H9 (cell line): ENCODE measurements around the gene ANKRD34A. TPM values are rescaled to one million over a fixed set of nuclear protein-coding genes. Genes with fewer than 3 reads are reported as not detected.

Experiments
- DNase-seq: peaks from one replicate; pipeline ENCODE4 v3.0.0-alpha.2; 2017
- H2AFZ ChIP-seq: one replicate; pipeline ENCODE4 v1.6.1; 2013; ENCODE audit warnings: mild to moderate bottlenecking, low read length, control low read depth, moderate library complexity
- H2AK5ac ChIP-seq: 2 replicates; pipeline ENCODE4 v1.6.1; 2013; ENCODE audit warnings: low read length, control low read depth, mixed read lengths; ENCODE audit not compliant: insufficient read length
- H2BK120ac ChIP-seq: one replicate; pipeline ENCODE4 v1.6.1; 2013; ENCODE audit warnings: low read depth, mild to moderate bottlenecking, low read length, control low read depth, inconsistent platforms; ENCODE audit not compliant: poor library complexity, severe bottlenecking
- H2BK12ac ChIP-seq: 2 replicates; pipeline ENCODE4 v1.6.1; 2013; ENCODE audit warnings: low read length, control low read depth, mixed read lengths, low read depth; ENCODE audit not compliant: insufficient read length
- H2BK15ac ChIP-seq: 2 replicates; pipeline ENCODE4 v1.6.1; 2013; ENCODE audit warnings: low read depth, low read length, control low read depth
- H2BK20ac ChIP-seq: one replicate; pipeline ENCODE4 v1.6.1; 2013; ENCODE audit warnings: low read depth, mild to moderate bottlenecking, low read length, control low read depth, inconsistent platforms; ENCODE audit not compliant: poor library complexity, severe bottlenecking
- H2BK5ac ChIP-seq: 2 replicates; pipeline ENCODE4 v1.6.1; 2013; ENCODE audit warnings: low read length, control low read depth, mixed read lengths; ENCODE audit not compliant: insufficient read length
- H3K14ac ChIP-seq: 2 replicates; pipeline ENCODE4 v1.6.1; 2013; ENCODE audit warnings: low read length, control low read depth; ENCODE audit not compliant: insufficient read depth
- H3K18ac ChIP-seq: 2 replicates; pipeline ENCODE4 v1.6.1; 2013; ENCODE audit warnings: low read depth, mild to moderate bottlenecking, mixed read lengths, low read length, control low read depth; ENCODE audit not compliant: insufficient read length
- H3K23ac ChIP-seq: 2 replicates; pipeline ENCODE4 v1.6.1; 2013; ENCODE audit warnings: low read length, control low read depth, mixed read lengths, low read depth; ENCODE audit not compliant: insufficient read length
- H3K23me2 ChIP-seq: 2 replicates; pipeline ENCODE4 v1.6.1; 2013; ENCODE audit warnings: low read depth, mild to moderate bottlenecking, mixed read lengths, low read length, control low read depth; ENCODE audit not compliant: insufficient read length, poor library complexity, severe bottlenecking
- H3K27ac ChIP-seq: 2 replicates; pipeline ENCODE4 v1.5.1; 2013; ENCODE audit warnings: low read length, control low read depth, mixed read lengths, low read depth; ENCODE audit not compliant: insufficient read length
- H3K27me3 ChIP-seq: 2 replicates; pipeline ENCODE4 v1.6.1; 2013; ENCODE audit warnings: low read length, control low read depth, inconsistent platforms; ENCODE audit not compliant: insufficient read depth
- H3K4ac ChIP-seq: 2 replicates; pipeline ENCODE4 v1.6.1; 2013; ENCODE audit warnings: low read depth, mild to moderate bottlenecking, control low read depth, inconsistent platforms, low read length, moderate library complexity
- H3K4me1 ChIP-seq: 2 replicates; pipeline ENCODE4 v1.6.1; 2013; ENCODE audit warnings: low read length, control low read depth, inconsistent platforms; ENCODE audit not compliant: insufficient read depth
- H3K4me2 ChIP-seq: 2 replicates; pipeline ENCODE4 v1.6.1; 2013; ENCODE audit warnings: low read length, control low read depth, mixed read lengths; ENCODE audit not compliant: insufficient read length, insufficient read depth
- H3K56ac ChIP-seq: 2 replicates; pipeline ENCODE4 v1.6.1; 2013; ENCODE audit warnings: low read depth, mild to moderate bottlenecking, mixed read lengths, low read length, control low read depth; ENCODE audit not compliant: insufficient read length
- H3K79me1 ChIP-seq: 2 replicates; pipeline ENCODE4 v1.6.1; 2013; ENCODE audit warnings: low read depth, mild to moderate bottlenecking, moderate library complexity, low read length, control low read depth, inconsistent platforms; ENCODE audit not compliant: insufficient read depth, poor library complexity, severe bottlenecking
- H3K79me2 ChIP-seq: 2 replicates; pipeline ENCODE4 v1.6.1; 2013; ENCODE audit warnings: low read length, control low read depth, inconsistent platforms; ENCODE audit not compliant: insufficient read depth
- H3K9ac ChIP-seq: 2 replicates; pipeline ENCODE4 v1.6.1; 2013; ENCODE audit warnings: low read length, control low read depth, mixed read lengths; ENCODE audit not compliant: insufficient read length; ENCODE audit errors: extremely low read depth
- H3K9me3 ChIP-seq: one replicate; pipeline ENCODE4 v1.6.1; 2013; ENCODE audit warnings: low read depth, low read length, inconsistent platforms; ENCODE audit not compliant: control insufficient read depth
- H3T11ph ChIP-seq: one replicate; pipeline ENCODE4 v1.6.1; 2013; ENCODE audit warnings: mild to moderate bottlenecking, low read length, control low read depth, inconsistent platforms
- H4K20me1 ChIP-seq: one replicate; pipeline ENCODE4 v1.6.1; 2013; ENCODE audit not compliant: control insufficient read depth, insufficient read length, insufficient read depth
- H4K5ac ChIP-seq: 2 replicates; pipeline ENCODE4 v1.6.1; 2013; ENCODE audit warnings: low read depth, mild to moderate bottlenecking, mixed read lengths, low read length, control low read depth; ENCODE audit not compliant: insufficient read length
- H4K8ac ChIP-seq: replicated peaks from 2 replicates; pipeline ENCODE4 v1.6.1; 2013; ENCODE audit warnings: low read length, control low read depth, mixed read lengths, low read depth; ENCODE audit not compliant: insufficient read length
- H4K91ac ChIP-seq: 2 replicates; pipeline ENCODE4 v1.6.1; 2013; ENCODE audit warnings: low read depth, mild to moderate bottlenecking, moderate library complexity, mixed read lengths, low read length, control low read depth; ENCODE audit not compliant: insufficient read length
- H3K27ac Mint-ChIP-seq, 3 experiments: 2 replicates in 2 of 3; 3 replicates in 1 of 3; pipeline ENCODE4 v1.8.0; 2020 to 2021; ENCODE audit warnings: mixed read lengths in 3 of 3, mild to moderate bottlenecking in 1 of 3, moderate library complexity in 1 of 3
- H3K27me3 Mint-ChIP-seq: 2 replicates; pipeline ENCODE4 v1.8.0; 2021; ENCODE audit warnings: low read depth, mild to moderate bottlenecking, moderate library complexity, mixed read lengths
- H3K36me3 Mint-ChIP-seq, 3 experiments: 2 replicates in 2 of 3; 3 replicates in 1 of 3; pipeline ENCODE4 v1.8.0; 2020 to 2021; ENCODE audit warnings: low read depth in 3 of 3, mixed read lengths in 3 of 3; ENCODE audit not compliant: insufficient read depth in 1 of 3
- H3K4me1 Mint-ChIP-seq, 2 experiments: 2 replicates each; pipeline ENCODE4 v1.8.0; 2020; ENCODE audit warnings: mixed read lengths in 2 of 2
- H3K4me3 Mint-ChIP-seq, 2 experiments: 2 replicates in 1 of 2; 3 replicates in 1 of 2; pipeline ENCODE4 v1.8.0; 2020 to 2021; ENCODE audit warnings: mild to moderate bottlenecking in 2 of 2, mixed read lengths in 2 of 2, moderate library complexity in 1 of 2
- H3K9me3 Mint-ChIP-seq, 2 experiments: 2 replicates in 1 of 2; 3 replicates in 1 of 2; pipeline ENCODE4 v1.8.0; 2020; ENCODE audit warnings: mild to moderate bottlenecking in 2 of 2, mixed read lengths in 2 of 2, moderate library complexity in 1 of 2
- WGBS: extraction: QIAGEN DNeasy Blood & Tissue Kit; methylation state at CpG from one replicate; pipeline ENCODE4 v1.1.7; 2013; ENCODE audit warnings: missing lambda C conversion rate, low lambda C conversion rate, mixed read lengths; ENCODE audit not compliant: insufficient read length; ENCODE audit errors: extremely low coverage; 5-methylcytosine and 5-hydroxymethylcytosine counted together
- total RNA-seq: library from RNA; stranded (reverse); gene quantifications from 2 replicates; pipeline ENCODE4 v1.2.1, GENCODE V29; 2021
- TF ChIP-seq, protein P1 (sequence below): fragments of 200-600 bp; sonication (generic); conservative IDR thresholded peaks from 3 replicates; pipeline ENCODE4 v1.8.0; 2021; ENCODE audit warnings: antibody characterized with exemption, mild to moderate bottlenecking

ANKRD34A gene
- total RNA-seq, 1 experiment from 2014 or later = 0.39 TPM

DNA sequence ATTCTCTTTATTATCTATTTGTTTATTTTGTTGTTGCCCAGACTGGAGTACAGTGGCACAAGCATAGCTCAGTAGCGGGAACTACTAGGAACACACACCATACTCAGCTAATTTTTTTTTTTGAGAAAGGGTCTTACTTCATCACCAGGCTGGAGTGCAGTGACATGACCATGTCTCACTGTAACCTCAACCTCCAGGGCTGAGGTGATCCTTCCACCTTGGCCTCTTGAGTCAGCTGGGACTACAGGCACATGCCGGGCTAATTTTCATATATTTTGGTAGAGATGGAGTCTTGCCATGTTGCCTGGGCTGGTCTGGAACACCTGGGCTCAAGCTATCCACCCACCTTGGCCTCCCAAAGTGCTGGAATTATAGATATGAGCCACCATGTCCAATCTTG, 37.3 kb upstream of the ANKRD34A start:
- peaks cover 6% of the 10 kb centered on the region for H3K23me2 ChIP-seq
- H3T11ph ChIP-seq = no peak overlapping the region
- H3K4ac ChIP-seq = no peak overlapping the region
- no peak overlapping the region for H2BK20ac ChIP-seq
- Mint-ChIP-seq H3K9me3 (no peaks in the 10 kb centered on the region), H3K27ac (no peak overlapping the region), H3K4me3 (no peak overlapping the region), H3K36me3 (no peaks in the 10 kb centered on the region), H3K27me3 (no peaks in the 10 kb centered on the region), H3K4me1 (peaks cover 23 to 24% of the 10 kb centered on the region in 2 experiments)
- H2AK5ac ChIP-seq = no peak overlapping the region
- H3K27me3 ChIP-seq = no peaks in the 10 kb centered on the region
- H3K79me1 ChIP-seq = no peaks in the 10 kb centered on the region
- H2BK12ac ChIP-seq = no peak overlapping the region
- H2BK5ac ChIP-seq = no peak overlapping the region
- H3K56ac ChIP-seq = no peak overlapping the region
- H4K91ac ChIP-seq = no peak overlapping the region
- H3K18ac ChIP-seq = no peak overlapping the region
- no peak overlapping the region for H4K5ac ChIP-seq
- H3K9me3 ChIP-seq = no peaks in the 10 kb centered on the region
- H3K9ac ChIP-seq = no peak overlapping the region
- no peak overlapping the region for H3K27ac ChIP-seq
- peaks cover 5% of the 10 kb centered on the region; the same call in 1 of the 2 replicates for H3K4me1 ChIP-seq
- H2BK15ac ChIP-seq = no peak overlapping the region
- no peak for DNase-seq
- no peaks in the 10 kb centered on the region for H4K20me1 ChIP-seq
- no peak overlapping the region for H4K8ac ChIP-seq
- H2BK120ac ChIP-seq = no peak overlapping the region
- no peak overlapping the region for H3K14ac ChIP-seq
- no peak overlapping the region for H3K4me2 ChIP-seq
- H3K23ac ChIP-seq = no peak overlapping the region
- WGBS = no CpG with 5 or more reads among the region's 2 CpGs
- no peaks in the 10 kb centered on the region for H3K79me2 ChIP-seq
- no peak overlapping the region for H2AFZ ChIP-seq
- TF ChIP-seq, protein P1, sequence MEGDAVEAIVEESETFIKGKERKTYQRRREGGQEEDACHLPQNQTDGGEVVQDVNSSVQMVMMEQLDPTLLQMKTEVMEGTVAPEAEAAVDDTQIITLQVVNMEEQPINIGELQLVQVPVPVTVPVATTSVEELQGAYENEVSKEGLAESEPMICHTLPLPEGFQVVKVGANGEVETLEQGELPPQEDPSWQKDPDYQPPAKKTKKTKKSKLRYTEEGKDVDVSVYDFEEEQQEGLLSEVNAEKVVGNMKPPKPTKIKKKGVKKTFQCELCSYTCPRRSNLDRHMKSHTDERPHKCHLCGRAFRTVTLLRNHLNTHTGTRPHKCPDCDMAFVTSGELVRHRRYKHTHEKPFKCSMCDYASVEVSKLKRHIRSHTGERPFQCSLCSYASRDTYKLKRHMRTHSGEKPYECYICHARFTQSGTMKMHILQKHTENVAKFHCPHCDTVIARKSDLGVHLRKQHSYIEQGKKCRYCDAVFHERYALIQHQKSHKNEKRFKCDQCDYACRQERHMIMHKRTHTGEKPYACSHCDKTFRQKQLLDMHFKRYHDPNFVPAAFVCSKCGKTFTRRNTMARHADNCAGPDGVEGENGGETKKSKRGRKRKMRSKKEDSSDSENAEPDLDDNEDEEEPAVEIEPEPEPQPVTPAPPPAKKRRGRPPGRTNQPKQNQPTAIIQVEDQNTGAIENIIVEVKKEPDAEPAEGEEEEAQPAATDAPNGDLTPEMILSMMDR = no peak
